NCI-H748 treated with DMSO at 0.1 percent for 48 hours (cell line): ENCODE results near the gene OGDHL.
"Not testable (repeated sequence)": the region's sequence is repeated elsewhere in the genome, so short reads cannot be mapped to it uniquely, and the experiment has no call there.

Source experiments
- DNase-seq: peaks from one replicate; lab custom pipeline; 2025; lab: John Stamatoyannopoulos, UW

OGDHL gene

DNA sequence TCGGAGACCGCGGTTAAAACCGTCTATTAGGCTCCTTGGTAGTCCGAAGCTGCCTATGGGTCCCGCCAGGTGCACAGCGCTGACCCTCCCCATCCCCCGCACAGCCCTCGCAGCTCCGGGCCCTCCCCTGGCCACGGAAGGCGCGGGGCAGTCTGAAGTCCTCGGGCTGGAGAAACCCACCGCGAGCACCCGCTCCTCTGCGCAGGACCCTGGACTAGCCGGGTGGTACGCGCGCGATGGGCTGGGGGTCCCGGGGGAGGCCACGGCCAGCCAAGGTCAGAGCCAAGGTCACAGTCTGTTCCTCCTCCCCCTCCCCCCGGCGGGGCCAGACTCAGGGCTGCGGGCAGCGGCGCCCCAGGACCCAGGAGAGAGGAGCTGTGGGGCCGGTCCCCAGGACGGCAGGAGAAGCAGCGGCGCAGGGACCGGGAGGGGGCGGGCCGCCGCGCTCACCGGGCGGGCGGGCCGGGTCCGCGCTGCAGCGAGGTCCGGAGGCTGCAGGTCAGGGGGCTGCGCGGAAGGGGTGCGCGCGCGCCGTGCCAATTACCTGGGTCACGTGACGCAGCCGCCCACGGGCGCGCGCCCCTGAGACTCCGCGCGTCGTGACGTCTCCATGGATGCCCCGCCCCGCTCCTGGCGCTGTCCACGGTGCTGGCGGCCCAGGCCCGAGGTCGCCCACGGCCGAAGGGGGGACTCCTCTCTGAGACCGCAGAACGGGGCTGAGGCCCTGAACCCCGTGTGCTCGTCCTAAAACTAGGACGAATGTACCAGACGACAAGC is at the start of gene OGDHL:
Gene OGDHL (minus strand): TSS at position 535 of the 777 bp plus-strand sequence. CDS start 3,731 bp downstream, outside the sequence.
- DNase-seq: no peak

DNA sequence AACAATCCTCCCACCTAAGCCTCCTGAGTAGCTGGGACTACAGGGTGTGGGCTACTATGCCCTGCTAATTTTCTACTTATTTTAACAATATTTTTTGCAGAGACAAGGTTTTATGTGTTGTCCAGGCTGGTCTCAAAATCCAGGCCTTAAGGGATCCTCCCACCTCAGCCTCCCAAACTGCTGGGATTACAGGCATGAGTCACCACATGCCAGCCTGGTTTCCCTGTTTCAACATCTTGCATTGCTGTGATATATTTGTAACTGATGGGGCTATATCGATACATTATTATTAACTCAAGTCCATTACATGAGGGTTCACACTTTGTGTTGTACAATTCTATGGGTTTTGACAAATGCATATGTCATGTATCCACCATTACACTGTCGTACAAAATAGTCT is 41.9 kb upstream of the OGDHL start:
- DNase-seq: no peak

DNA sequence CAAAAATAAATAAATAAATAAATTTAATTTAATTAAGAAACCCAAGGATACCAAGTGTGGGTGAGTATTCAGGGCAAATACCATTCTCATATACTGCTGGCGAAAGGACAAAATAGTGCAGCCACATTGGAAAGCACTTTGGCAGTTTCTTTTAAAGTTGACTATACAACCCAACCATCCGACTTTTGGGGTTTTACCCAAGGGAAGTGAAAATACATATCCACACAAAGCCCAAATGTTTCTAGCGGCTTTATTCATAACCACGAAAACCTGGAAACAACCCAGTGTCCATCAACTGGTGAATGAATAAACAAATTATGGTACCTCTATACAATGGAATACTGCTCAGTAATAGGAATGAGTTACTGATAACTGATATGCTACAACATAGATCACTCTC is 36.2 kb upstream of the OGDHL start:
- DNase-seq: no peak

DNA sequence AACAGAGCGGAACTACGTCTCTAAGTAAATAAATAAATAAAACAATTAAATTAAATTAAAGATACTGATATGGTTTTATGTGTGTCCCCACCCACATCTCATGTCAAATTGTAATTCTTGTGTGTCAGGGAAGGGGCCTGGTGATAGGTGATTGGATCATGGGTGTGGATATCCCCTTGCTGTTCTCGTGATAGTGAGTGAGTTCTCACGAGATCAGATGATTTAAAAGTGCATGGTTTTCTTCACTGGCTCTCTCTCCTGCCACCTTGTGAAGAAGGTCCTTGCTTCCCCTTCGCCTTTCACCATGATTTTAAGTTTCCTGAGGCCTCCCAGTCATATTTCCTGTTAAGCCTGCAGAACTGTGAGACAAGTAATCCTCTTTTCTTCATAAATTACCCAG is 29.0 kb upstream of the OGDHL start:
- no peak for DNase-seq

DNA sequence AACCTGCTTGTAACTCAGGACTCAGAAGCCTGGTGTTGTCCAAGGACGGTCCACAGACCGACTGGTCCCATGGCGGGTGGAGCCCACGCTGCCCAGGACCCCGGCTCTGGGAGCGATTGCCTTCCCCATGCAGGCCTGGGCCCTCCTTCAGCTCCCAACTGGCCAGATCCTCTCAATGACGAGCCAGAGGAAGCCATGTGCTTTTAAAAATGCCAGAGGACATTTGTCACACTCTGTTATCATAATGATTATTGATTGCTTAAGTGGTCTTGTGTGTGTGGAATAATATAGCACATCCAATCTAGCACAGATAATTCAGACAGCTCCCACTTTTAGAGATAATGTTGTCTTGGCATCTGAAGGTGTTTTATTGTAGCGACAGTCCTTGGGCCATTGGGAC is 22.6 kb upstream of the OGDHL start:
- DNase-seq: no peak

DNA sequence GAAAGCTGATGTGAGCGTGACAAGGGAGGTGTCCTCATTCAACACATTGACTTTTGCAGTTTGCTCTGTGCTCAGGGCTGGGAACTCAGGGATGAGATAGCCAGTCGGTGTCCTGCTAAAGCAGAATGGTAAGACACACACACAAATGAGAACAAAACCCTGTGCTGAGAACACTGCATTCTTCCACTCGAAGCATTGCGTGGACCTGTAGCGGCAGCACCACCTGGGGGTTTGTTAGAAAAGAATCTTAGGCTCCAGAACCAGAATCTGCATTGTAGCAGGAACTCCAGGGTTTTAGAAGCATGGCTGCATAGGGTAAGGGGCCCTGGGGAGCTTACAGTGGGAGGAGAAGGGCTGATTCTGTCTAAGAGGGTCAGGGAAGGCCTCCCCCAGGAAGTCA is 21.5 kb upstream of the OGDHL start:
- no peak for DNase-seq

DNA sequence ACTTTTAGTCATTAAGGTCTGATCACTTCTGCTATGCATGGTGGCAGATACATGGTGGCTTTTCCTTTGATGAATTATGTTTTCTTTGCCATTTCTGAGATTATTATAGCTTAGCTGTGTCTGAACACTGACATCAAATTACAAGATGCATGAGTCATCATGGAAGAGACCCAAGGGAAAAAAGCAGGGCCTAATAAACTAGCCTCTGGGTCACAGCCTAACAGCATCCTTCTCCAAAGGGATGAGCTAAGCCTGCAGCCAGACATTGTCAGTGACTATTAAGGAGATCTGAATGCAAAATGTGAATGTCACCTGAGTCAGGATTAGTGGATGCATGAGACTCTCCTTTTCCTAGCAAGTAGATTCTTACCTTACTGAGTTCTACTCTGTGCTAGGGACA is 19.1 kb upstream of the OGDHL start:
- DNase-seq: no peak

DNA sequence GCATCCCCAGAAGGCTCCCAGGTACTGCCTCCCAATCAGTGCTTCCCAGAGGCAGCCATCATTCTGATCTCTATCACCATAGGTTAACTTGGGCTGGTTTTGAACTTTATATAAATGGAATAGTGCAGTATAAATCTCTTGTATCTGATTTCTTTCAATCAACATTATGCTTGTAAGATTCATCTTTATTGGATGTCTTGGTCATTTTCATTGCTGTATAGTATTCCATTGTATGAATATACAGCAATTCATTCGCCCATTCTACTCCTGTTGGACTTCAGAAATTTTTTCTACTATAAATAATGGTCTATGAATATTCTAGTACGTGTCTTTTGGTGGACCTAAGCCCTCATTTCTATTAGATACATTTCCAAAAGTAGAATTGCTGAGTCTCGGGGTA is 16.1 kb upstream of the OGDHL start:
- DNase-seq: no peak

DNA sequence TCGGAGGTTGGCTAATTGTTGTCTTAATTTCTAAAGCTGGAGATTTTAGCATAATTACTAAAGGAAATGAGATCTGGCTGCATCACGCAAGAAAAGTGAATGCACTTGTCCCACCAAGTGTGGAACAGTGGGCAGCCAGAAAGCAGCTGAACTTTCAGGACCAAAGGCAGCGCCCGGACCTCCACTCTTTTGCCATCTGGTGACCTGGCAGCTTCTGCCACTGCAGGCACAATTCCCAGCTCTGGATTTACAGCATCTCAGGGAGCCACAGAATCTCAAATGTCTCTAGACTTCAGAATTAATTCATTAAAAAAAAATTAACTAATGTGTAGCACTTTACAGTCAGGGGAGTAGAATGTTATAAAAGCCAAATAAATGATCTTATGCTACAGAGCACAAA is 14.7 kb upstream of the OGDHL start:
- DNase-seq: no peak

DNA sequence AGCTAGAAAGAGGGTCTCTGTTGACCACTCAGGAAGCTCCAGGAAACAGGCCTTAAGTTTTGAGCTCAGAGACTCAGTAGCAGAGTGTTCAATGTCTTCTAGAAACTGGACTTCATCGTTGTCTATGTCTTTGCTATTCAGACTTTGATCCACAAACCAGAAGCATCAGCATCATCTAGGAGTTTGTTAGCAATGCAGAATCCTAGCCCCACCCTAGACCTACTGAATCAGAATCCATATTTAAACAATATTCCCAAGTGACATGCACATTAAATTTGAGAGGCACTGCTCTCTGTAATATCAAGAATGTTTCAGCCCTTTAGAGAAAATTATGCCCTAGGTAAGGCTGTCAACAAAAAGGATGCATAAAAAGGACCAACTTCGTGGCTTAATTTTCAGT is 12.9 kb upstream of the OGDHL start:
- DNase-seq: no peak

DNA sequence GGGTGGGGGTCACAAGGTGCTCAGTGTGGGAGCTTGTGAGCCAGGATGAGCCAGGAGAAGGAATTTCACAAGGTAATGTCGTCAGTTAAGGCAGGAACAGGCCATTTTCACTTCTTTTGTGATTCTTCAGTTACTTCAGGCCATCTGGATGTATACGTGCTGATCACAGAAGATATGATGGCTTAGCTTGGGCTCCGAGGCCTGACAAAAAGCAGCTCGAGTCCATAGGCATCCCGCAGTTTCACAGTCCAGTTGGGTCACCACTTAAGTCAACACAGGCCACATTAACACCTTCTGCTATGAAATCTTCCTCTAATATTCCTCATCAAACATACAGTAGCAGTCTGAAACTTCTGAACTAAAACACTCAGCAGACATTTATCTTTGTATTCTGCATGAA is 10.8 kb upstream of the OGDHL start:
- DNase-seq: not testable (repeated sequence)

DNA sequence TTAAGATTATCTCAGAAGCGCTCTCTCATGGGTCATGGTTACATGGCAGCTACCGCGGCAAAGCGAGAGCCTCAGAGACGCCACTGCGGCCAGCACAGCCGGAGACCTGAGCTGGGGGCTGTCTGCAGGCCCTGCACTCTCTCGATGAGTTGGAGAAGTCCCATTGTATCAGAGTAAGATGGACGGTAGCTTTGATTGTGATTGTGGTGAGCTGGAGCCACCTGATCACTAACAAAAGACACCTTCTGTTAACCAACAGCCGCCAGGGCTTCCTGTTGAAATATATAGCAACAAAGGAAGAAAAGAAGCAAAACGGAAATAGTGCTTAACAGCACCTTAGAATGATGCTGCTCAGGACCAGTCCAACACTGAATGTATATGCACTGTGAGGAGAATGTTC is 8.9 kb upstream of the OGDHL start:
- DNase-seq: not testable (repeated sequence)

DNA sequence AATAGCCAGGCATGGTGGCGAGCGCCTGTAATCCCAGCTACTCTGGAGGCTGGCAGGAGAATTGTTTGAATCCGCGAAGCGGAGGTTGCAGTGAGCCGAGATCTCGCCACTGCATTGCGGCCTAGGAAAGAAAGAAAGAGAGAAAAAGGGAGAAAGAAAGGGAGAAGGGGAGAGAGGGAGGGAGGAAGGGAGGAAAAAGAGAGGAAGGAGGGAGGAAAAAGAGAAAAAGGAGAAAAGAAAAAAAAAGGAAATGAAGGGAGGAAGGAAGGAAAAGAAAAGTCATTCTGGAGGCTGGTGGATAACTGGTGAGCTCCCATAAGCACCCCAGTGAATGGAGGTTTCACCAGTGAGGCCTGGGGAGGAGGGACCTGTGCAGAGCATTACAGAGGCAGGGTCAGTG is 7.6 kb upstream of the OGDHL start:
- no peak for DNase-seq

DNA sequence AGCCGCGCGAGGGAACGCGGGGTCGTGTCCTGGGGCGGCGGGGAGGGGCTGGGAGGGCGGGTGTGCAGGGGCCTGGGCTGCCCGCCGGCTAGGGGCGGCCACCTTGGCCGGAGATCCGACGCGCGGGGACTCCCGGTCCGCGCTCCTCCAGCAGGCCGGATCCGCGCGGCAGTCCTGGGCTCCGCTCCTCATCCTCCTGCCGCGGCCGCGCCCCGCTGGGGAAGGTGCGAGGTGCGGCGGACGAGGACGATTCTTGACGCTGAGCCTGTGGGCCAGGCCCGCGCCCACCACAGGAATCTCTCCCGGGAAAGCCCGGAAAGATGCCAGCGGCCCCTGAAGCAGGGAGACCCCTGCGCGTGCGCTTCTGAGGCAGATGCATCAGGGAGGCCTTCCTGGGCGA is 6.6 kb upstream of the OGDHL start:
- no peak for DNase-seq

DNA sequence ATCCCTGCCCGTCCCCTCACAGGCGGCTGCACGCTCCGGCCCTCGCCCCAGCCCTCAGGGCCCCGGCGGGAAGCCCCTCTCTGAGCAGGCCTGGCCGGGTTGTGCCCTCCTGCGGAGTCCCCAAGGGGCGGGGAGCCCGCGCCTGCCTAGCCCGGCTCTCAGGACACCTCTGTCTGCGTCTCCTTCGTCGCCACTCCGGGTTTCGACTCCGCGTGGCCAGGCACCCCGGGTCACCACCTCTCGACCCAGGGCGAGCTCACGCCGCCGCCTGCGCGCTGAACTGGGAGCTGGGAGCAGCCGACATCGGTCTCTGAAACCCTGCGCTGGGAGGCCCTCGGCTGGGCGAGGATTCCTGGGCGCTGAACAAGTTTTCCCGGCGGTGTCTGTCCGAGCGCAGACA is 6.2 kb upstream of the OGDHL start:
- no peak for DNase-seq

DNA sequence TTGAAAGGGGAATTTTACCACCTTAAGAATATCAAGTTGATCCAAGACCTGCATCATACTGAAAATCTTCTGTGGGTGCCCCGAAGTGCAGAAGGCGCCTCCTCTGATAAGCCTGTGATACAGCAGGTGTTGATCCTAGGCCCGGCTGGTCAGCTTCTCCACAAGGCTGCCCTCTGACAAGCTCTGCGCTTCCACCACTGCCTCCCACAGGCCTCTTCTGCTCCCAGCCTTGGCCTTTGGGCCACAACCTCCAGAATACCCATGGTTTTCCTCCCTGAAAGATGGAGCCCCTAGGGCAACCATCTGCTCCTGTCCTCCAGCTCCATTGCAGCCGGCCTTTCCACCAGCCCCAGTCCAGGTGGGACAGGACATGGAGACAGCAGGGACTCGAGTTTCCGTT is 5.6 kb upstream of the OGDHL start:
- no peak for DNase-seq

DNA sequence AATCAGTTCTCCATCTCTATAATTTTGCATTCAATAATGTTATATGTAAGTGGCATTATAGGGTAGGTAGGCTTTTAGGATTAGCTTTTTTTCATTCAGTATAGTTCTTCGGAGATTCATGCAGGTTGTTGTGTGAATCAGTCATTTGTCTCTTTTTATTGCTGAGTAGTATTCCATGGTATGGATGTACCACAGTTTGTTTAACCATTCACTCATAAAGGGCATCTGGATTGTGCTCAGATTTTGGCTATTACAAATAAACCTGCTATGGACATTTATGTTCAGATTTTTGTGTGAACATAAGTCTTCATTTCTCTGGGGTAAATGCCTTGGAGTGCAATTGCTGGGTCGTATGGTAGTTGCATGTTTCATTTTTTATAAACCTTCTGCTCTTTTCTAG is 4.4 kb upstream of the OGDHL start:
- no peak for DNase-seq

DNA sequence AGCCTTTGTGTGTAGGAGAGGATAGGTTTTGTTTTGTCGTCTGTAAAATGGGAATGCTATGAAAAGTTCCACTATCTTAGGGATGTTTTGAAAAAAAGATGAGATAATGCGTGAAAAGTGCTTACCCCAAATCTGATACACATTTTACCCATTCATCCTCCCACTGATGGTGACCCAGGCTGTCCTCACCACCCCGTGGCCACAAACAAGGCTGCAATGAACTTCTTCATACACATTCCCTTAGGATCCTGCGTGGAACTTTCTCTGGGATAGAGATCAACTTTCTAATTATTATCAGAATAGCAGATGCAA is 399 bp upstream of the OGDHL start:
- no peak for DNase-seq

DNA sequence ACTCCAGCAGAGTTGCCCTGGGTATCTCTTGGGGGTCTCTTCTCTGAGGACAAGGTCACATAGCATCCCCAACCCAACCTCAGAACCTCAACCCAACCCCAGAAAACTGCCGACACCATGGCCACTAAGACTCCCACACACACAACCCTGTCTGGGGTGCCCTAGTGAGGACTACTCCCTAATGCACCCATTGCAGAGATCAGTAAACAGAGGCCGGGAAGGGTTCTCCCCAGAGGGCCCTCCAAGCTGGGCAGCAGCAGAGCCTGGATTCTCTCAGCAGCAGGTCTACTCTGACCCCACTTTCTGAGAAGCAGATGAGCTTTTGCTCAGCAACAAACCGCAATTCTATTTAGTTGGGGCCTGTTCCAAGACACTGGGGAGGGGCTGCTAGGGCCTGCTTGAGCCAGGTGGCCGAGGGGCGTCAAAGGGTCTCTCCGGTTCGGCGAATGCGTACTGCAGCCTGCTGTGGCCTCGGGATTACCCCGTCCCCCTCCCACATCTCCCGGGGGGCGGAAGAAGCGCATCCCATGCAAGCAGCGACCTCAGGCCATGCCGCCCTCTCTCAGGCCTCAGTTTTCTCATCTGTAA is 828 bp downstream of the OGDHL start:
- no peak for DNase-seq

DNA sequence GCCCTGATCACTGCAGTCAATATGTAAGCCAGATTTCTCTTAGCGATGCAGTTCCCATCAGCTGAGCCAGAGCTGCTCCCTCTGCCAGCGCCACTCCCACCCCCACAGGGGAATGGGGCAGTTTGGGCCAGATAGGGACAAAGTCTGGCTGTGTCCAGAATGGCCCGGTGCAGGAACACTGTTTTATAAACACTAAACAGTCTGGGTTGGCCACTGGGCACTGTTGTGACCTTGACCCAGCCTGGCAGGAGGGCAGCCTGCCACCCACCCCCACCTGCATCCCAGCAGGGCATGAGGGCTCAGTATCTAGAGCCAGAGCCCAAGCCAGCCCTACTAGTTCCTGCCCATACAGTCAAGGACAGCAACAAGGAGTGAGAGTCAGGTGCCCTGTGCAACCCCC is 1.3 kb downstream of the OGDHL start:
- DNase-seq: no peak

DNA sequence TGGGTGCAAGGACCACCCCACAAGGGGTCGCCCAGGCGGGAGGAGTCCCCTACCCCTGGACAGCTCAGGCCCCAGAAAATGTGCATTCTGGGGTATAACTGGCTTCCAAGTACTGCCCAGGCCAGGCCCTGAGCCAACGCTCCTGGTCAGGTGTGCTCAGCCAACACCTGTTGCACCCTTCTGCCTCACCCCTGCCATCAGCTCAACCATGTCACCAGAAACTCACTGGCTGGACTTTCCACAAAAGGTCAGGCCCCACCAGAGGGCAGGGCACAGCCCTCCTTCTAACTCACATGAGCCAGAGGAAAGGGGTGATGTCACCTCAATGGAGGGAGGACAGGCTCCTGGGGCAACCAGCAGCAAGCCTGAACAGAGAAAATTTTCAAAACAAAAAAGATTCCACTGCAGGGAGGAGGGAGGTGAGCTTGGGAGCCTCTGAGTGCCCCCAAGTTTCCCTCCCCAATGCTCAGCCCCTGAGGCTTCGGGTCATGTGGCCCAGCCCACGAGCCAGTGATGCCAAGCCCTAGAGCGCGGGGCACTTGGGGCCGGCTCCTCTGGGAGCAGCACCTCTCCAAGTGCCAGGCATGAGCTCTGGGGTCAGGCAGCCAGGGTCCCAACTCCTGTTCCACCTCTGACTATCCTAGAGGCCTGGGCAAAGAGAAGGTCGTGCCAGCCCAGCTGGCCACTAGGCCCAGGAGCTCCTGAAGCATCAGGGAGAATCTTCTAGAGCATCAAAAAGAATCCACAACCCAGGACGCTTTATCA is 2.2 kb downstream of the OGDHL start:
- no peak for DNase-seq

DNA sequence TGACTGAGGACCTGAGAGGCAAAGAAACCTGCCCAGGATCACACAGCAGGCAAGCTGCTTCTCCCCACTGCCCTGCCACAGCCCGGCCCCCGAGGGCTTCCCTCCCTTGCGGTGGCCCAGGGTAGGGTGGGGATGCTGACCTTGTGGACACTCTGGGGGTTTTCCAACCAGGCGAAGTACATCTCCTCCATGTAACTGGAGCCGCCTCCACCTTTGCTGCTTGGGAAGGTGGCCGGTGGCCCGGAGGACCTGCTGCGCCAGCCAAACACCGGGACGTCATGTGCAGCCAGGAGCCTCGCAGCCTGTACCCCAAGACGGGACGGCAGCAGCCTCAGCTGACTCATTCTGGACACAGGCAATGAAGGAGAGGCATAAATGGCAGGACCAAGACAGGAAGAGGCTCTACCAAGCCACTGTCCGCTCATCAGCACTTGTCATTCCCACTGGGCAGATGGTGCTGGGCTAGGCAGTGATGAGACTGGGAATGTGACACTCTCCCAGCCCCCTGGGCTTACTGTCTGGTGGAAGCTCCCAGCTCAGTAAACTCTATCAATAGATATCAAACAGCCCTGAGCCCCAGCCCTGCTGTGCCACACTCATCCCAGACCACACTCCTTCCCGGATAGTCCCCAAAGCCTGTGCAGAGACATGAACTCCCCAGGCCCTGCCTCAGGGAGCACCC is 3.7 kb downstream of the OGDHL start:
- DNase-seq: no peak

DNA sequence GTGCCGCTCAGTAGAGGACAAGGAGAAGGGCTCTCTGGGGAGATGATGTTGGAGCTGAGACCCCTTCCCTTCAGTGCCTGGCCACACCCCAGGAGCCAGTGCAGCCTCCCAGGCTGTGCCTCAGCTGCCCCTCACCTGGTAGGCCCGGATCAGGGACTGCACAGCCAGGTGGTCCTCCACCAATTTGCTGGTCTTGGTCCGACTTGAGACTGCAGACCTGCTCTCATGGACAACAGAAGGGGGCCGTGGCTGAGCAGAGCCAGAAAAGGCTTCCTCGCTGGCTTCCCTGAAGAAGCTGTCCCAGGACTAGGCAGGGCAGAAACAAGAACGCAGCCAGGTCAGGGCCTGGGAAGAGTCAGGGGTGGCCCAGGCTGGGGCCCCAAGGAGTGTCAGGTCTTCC is 5.5 kb downstream of the OGDHL start:
- no peak for DNase-seq
